HG02759 (cell line): Measurements from ENCODE around the gene RPS6KA4.
"Not testable (repeated sequence)": the region's sequence is repeated elsewhere in the genome, so short reads cannot be mapped to it uniquely, and the experiment has no call there.

ENCODE experiments used
- ATAC-seq: cut with Tn5 transposase; IDR thresholded peaks from one replicate; pipeline ENCODE4 v1.9.1; 2021; ENCODE audit warnings: mild to moderate bottlenecking, moderate library complexity; ENCODE audit not compliant: unreplicated experiment

Gene RPS6KA4

GRCh38 chr11:64413417-64413816, 54.5 kb downstream of the RPS6KA4 start:
- ATAC-seq, result no peak

DNA sequence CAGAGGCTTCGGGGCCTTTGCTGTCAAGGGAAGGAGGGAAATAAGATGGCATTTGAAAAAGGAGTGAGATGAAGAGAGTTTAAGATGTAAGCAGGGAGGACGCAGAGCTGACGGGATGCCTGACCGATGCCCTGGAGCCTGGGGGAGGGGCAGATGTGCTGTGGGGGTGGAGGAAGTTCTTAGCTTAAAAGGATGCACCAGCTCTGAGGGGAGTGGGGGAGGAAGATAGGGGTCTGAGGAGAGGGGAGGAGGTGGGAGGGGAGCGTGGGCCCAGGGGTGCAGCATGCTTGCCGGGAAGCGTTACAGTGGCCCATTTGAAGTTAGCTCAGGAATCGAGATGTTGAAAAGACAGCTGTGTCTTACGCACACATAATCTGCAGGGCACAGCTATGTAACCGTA, 56.3 kb downstream of the RPS6KA4 start:
- no peak for ATAC-seq

GRCh38 chr11:64415996-64416728, 57.2 kb downstream of the RPS6KA4 start:
- ATAC-seq, result no peak

- not testable (repeated sequence) for ATAC-seq
These were observed 59.3 kb downstream of the RPS6KA4 start for GRCh38 chr11:64418233-64418632.

- ATAC-seq, result no peak
These were observed 60.4 kb downstream of the RPS6KA4 start for GRCh38 chr11:64419257-64419790.

- ATAC-seq, result no peak
These were observed 61.0 kb downstream of the RPS6KA4 start for GRCh38 chr11:64419818-64420485.
